ENCODE results near the gene IGF2R. TPM values are rescaled to one million over a fixed set of nuclear protein-coding genes. Genes with fewer than 3 reads are reported as not detected.

Gene IGF2R
- total RNA-seq, 4 donors from 2014 or later: 85.0 to 145 (median 103) TPM

- no peak for TF ChIP-seq CTCF (IDR thresholded peaks at IDR 0.05; ENCODE audit: low read depth)
Observed at GRCh38 chr6:159983641-159984080, 14.8 kb downstream of the IGF2R start.

DNA sequence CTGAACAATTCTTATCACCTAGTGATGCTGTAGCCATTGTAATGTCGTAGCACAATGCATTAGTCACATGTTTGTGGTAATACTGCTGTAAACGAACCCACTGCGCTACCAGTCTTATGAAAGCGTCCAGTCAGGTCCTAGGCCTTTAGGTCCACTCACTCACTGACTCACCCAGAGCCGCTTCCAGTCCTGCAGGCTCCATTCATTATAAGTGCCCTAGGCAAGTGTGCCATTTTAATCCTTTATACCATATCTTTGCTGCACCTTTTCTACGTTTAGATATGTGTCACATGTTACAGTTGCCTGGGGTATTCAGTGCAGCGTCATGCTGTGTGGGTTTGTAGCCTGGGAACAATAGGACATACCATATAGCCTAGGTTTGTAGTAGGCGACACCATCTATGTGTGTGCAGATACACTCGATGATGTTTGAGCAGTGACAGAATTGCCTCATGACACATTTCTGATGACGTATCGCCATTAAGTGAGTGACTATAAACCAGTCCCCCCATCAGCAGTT, 15.4 kb downstream of the IGF2R start:
- no peak for TF ChIP-seq CTCF (IDR thresholded peaks at IDR 0.05; ENCODE audit: low read depth)

DNA sequence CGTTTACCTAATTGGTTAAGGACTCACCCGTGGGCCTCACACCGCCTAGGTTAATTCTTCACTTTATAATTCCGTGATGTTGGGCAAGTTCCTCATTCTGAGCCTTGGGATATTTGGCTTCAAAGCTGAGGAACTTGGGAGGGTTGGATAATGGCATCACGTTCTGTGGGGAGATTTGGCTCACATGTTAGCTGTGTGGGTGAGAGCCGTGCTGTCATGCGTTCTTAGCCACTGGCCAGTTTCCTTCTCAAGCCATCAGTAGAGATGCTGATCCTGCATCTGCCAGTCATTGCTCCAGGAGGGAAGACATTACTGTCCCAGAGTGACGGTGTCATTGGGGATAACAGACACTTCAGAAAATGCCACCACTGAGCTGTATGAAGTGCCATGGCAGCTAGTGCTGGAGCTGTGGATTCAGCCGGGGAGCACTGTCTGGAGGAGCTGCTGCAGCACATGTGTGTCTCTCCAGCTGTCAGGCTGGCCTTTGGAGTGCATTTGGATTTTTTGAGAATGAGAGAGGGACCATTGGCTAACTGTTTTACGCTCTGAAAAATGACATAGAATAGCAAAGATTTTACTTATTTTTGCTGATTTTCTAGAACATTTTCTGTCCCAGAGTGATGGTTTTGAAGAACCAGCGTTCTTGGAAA, 16.5 kb downstream of the IGF2R start:
- TF ChIP-seq CTCF (IDR thresholded peaks at IDR 0.05; ENCODE audit: low read depth): no peak

DNA sequence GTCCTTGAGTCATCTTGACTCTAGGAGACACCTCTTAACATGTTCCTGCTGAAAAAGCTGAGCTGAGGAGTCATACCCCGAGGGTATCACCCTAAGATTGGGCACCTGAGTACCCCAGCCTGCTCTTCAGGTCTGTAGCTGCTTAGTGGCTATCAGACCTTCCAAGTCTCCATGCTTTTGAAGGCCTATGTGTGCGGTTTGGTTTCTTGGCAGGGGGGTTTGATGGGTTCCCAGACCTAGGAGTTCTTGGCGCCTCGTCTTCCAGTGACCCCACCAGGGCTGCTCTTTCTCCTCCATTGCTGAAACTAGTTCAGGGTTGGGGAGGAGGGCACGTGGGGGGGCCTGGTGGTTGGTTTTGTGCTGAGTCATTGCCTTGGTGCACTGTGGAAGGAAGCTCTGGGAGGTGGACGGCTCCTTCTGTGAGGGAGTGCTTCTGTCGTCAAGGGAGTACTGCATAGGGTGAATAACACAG, 20.1 kb downstream of the IGF2R start:
- no peak for TF ChIP-seq CTCF (IDR thresholded peaks at IDR 0.05; ENCODE audit: low read depth)

DNA sequence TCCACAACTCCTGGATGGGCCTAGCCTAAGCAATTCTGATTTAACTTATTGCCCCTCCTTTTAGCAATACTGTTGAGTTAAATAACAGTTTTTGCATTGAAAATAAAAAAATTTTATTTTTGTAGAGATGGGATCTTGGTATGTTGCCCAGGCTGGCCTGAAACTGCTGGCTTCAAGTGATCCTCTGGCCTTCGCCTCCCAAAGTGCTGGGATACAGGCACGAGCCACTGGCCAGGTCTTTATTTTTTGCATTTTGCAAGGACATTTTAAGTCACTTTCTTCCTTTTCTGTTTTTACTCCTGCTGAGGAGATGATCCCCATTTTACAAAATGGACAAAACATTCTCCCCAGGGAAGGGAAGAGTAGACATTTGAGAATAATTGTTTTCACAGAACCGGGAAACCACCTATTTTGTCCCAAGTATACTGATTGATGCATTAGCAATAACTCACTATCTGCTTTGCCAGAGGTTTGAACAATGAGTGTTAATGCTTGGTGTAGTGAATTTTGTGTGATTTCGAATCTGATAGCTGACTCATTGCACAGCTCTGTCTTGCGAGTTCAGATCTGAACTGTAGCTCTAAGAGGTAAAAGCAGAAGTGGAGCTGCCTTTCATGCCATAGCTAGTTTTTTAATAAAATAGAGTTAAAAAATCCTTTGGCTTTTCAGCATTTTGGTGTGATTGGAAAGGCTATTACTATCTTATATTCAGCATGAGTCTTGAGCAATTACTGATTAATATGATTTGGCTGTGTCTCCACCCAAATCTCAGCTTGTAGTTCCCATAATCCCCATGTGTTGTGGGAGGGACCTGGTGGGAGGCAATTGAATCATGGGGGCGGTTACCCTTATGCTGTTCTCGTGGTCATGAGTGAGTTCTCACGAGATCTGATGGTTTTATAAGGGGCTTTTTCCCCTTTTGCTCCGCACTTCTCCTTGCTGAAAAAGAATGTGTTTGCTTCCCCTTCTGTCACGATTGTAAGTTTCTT, 20.9 kb downstream of the IGF2R start:
- no peak for TF ChIP-seq CTCF (IDR thresholded peaks at IDR 0.05; ENCODE audit: low read depth)

GRCh38 chr6:159992366-159992765, 23.5 kb downstream of the IGF2R start:
- TF ChIP-seq CTCF (IDR thresholded peaks at IDR 0.05; ENCODE audit: low read depth): no peak

DNA sequence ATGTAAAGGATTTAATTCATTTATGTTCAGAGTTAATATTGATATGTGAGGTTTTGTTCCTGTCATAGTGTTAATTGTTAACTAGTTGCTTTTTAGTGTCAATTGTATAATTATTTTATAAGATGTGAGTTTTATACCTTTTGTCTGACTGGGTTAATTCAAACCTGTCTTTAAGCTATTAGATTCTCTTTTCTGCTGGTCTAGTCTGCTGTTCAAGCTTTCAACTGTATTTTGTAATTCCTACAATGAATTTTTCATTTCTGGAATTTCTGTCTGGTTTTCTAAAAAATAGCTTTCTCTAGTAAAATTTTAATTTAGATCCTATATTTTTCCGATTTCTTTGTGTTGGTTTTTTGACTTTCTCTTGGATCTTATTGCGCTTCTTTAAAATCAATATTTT, 26.5 kb downstream of the IGF2R start:
- no peak for TF ChIP-seq CTCF (IDR thresholded peaks at IDR 0.05; ENCODE audit: low read depth)
